HG03342 (cell line): ENCODE results near the gene IKZF4.
"Not testable (repeated sequence)": the region's sequence is repeated elsewhere in the genome, so short reads cannot be mapped to it uniquely, and the experiment has no call there.

Source experiments
- ATAC-seq: cut with Tn5 transposase; IDR thresholded peaks from one replicate; pipeline ENCODE4 v1.9.1; 2021; ENCODE audit warnings: mild to moderate bottlenecking, moderate library complexity; ENCODE audit not compliant: unreplicated experiment

Gene IKZF4

GRCh38 chr12:55997535-55997859, 23.3 kb upstream of the IKZF4 start:
- ATAC-seq, result no peak

DNA sequence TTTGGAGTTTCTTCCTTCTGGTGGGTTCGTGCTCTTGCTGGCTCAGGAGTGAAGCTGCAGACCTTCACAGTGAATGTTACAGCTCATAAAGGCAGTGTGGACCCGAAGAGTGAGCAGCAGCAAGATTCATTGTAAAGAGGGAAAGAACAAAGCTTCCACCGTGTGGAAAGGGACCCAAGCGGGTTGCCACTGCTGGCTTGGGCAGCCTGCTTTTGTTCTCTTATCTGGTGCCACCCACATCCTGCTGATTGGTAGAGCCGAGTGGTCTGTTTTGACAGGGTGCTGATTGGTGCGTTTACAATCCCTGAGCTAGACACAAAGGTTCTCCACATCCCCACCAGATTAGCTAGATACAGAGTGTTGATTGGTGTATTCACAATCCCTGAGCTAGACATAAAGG, 21.3 kb upstream of the IKZF4 start:
- ATAC-seq, result not testable (repeated sequence)

GRCh38 chr12:55999999-56000540, 20.8 kb upstream of the IKZF4 start:
- ATAC-seq, result not testable (repeated sequence)

DNA sequence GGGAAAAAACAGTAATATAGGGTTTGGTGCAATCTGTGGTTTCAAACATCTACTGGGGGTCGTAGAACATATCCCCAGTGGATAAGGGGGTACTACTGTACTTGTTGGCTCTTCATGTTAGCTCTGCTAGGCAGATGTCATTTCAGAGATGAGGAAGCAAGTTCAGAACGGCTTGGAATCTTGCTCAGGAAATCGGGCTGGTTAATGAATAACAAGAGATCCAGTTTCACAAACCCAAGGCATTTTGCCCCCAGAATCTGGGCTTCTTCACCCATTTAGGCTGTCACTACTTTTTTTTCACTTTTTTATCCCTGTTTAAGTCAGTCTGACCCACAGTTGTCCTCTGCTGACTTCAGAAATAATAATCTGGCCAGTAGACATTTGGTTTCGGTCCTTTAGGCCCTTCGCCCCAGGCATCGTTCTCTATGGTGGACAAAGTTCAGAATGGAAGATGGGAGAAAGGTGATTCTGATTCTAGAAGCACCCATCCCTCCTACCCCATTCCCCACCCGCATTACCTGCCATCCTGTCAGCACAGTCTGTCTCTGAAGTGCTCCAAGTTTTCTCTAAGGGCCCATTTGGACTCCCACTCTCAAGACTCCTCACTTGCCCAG, 19.2 kb upstream of the IKZF4 start:
- ATAC-seq, result no peak

DNA sequence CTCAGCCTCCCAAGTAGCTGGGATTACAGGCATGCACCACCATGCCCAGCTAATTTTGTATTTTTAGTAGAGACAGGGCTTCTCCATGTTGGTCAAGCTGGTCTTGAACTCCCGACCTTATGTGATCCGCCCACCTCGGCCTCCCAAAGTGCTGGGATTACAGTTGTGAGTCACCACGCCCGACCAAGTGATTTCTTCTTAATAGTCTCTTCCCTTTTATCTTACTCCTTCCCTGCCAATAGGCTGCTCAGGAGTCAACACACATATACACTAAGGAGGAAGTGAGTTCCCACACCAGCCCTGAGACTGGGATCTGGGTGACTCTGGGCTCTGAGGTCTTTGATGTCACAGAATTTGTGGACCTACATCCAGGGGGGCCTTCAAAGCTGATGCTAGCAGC, 17.5 kb upstream of the IKZF4 start:
- ATAC-seq, result not testable (repeated sequence)

DNA sequence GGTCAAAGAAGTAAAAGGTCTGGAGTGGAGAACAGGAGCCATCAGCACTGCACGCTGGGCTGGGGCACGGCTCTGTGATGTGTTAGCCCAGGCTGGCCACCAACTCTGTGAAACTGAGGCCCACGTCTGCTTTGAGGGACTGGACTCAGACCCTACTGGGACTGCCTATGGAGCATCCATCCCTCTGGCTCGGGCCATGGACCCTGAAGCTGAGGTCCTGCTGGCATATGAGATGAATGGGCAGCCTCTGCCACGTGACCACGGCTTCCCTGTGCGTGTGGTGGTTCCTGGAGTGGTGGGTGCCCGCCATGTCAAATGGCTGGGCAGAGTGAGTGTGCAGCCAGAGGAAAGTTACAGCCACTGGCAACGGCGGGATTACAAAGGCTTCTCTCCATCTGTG, 16.6 kb upstream of the IKZF4 start:
- no peak for ATAC-seq

DNA sequence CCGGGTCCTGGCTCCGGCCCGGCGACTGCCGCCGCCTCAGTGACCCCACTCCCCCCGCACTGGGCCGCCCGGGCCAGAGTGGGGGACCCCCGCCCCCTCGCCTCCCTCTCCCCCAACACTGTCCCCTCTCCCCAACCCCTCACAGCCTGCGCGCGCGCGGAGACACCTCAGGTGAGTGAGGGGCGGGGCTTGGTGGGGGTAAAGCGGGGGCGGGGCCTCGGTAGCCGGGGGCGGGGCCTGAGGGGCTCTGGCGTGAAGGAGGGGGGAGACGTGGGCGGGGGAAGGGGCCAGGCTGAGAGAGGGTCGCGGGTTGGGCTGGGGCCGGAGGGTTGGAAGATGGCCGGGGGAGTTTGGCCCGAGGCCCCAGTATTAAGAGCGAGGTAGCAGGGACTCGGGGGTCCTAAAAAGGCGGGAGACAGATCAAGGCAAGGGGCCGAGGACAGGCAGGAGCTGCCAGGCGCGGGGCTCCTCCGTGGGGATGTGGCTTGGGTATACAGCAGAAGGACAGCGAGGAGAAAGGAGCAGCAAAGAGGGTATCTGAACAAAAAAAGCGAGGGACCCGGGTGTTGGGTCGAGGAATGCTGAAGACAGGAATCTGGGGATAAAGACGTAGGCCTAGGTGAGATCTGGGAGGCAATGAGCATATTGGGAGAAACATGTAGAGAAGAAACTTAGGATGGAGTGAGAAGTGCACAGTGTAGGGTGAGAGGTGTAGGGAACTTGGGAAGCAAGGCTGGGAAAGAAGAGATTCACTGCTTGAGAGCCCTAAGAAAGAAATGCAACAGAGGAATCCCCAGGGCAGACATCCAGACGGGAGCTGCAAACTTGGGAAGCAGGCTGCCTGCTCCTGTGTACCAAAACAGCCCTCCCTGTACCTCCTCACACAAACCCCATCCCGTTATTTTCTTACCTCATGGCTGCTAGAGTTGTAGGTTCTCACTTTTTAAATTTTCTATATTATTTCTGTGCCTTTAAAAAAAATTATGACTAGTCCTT, 13.0 kb upstream of the IKZF4 start:
- peak; percentile 29 for ATAC-seq

GRCh38 chr12:56010111-56010570, 10.7 kb upstream of the IKZF4 start:
- ATAC-seq, result no peak

- no peak for ATAC-seq
Observed at GRCh38 chr12:56011509-56012090, 9.2 kb upstream of the IKZF4 start.

DNA sequence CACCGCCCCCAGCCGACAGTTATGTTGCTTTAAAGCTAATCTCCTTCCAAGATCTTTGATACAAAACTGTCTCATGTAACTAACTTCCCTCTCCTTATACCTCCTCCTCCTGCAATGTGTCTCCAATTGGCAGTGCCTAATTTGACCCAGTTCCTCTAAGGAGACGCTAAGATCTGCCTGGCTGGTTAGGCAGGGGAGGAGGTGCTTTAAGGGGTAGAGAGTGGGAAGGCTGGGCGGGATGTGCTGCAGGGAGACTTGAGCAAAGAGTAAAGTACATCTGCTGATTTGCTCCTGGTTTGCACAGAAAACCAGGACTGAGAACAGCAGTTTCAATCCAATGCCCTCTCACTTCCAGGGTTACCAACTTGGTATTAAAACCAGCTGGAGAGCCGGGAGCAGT, 7.4 kb upstream of the IKZF4 start:
- ATAC-seq, result no peak

- no peak for ATAC-seq
Observed at GRCh38 chr12:56014205-56014604, 6.6 kb upstream of the IKZF4 start.

DNA sequence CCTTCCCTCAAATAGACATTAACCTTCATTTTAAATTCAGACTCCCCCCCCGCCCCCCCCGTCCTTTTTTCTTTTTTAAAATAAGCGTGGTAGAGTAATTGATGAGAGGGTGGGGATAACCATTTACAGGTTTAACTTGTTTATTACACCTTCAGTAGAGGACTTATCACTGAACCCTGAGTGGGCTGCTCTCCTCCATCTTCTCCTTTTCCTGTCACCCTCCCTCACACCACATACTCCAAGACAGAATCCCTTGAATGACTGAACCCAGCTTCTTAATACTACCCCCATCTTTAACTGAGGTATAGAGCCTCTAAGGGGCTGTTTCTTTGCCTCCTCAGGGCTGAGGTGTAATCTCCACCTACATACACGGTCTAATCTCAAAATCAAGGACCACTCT, 3.7 kb upstream of the IKZF4 start:
- ATAC-seq, result no peak

GRCh38 chr12:56018356-56018755, 2.5 kb upstream of the IKZF4 start:
- no peak for ATAC-seq

DNA sequence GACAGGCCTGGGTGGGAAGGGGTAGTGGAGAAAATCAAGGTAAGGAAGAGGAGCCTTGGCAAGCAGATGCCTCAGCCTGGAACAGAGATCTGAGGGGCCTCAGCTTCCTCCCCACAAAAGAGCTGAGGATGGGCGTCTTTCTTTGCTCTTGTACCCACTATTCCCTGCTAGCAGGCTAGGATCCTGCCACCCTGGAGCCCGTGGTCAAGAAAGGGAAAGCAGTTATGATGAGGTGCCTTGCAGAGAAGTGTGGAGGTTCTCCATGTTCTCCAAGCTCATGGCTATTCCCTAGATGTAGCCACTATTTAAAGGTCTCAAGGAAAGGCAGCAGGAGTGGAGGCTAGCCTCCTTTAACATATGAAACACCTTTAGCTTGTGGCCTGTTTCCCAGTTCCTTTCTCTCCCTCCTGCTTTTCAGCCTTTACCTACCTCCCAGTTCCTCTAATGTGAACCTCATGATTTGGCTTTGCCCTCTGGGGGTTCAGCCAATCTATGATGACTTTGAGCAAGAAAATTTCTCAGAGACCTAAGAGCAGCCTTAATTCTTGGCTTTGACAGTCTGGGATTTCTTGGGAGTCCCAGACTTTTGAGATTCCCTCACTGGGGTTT, 1.1 kb downstream of the IKZF4 start:
- no peak for ATAC-seq

DNA sequence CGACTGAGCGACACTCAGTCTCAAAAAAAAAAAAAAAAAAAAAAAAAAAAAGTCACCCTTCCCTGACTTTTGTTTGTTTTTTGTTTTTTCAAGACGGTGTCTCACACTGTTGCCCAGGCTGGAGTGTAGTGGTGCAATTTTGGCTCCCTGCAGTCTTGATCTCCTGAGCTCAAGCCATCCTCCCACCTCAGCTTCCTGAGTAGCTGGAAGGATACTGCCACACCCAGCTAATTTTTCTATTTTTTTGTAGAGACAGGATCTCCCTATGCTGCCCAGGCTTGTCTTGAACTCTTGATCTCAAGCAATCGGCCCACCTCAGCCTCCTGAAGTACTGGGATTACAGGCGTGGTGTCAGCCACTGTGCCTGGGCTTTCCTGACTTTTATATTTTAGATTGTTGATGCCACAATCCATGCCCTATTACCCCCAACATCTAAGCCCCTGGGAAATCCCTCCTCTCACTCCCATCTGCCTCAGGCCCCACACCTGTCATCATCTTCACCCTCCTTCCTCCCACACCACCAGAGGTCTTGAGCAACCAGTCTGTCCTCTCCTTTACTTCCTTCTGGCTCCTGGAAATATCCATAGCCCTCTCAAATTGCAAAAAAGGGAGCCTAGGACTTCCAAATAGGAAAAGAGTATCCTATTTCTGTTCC, 7.8 kb downstream of the IKZF4 start:
- no peak for ATAC-seq

- ATAC-seq, result no peak
Observed at GRCh38 chr12:56029166-56029519, 8.3 kb downstream of the IKZF4 start.

DNA sequence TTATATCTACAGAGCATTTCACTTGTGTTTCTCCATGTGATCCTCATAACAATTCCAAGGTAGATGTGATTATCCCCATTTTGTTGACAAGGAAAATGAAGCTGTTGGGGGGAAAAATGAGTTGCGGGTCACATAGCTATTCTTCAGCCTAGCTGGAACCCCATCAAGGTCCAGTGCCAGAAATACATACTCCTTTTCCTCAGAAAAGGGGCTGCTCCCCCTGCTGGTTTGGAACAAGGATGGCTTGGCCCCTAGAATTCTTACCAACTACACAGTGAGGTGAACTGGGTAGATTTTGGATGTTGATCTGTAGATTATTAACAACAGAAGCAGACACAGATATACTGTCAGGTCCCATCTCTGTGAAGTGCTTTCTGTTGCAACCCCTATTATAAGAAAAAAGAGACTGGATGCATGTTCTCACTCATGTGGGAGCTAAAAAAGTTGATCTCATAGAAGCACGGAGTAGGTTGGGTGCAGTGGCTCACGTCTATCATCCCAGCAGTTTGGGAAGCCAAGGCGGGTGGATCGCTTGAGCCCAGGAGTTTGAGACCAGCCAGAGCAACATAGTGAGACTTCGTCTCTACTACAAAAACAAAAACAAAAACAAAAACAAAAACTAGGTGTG, 8.9 kb downstream of the IKZF4 start:
- no peak for ATAC-seq

- no peak for ATAC-seq
Observed at GRCh38 chr12:56031987-56032386, 11.1 kb downstream of the IKZF4 start.

DNA sequence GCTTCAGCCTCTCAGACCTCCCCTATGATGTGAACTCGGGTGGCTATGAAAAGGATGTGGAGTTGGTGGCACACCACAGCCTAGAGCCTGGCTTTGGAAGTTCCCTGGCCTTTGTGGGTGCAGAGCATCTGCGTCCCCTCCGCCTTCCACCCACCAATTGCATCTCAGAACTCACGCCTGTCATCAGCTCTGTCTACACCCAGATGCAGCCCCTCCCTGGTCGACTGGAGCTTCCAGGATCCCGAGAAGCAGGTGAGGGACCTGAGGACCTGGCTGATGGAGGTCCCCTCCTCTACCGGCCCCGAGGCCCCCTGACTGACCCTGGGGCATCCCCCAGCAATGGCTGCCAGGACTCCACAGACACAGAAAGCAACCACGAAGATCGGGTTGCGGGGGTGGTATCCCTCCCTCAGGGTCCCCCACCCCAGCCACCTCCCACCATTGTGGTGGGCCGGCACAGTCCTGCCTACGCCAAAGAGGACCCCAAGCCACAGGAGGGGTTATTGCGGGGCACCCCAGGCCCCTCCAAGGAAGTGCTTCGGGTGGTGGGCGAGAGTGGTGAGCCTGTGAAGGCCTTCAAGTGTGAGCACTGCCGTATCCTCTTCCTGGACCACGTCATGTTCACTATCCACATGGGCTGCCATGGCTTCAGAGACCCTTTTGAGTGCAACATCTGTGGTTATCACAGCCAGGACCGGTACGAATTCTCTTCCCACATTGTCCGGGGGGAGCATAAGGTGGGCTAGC, 13.9 kb downstream of the IKZF4 start:
- ATAC-seq, result no peak

- no peak for ATAC-seq
Observed at GRCh38 chr12:56037161-56037560, 16.3 kb downstream of the IKZF4 start.
